SK-N-SH treated with all-trans-retinoic acid at 6 μM for 48 hours (cell line): ENCODE measurements around the gene AP5Z1.

Source experiments
- CSDC2 ChIP-seq: fragments of 250-450 bp; sonication (Bioruptor Pico); IDR thresholded peaks from 2 replicates; pipeline ENCODE4 v1.5.0; 2020; ENCODE audit warnings: mild to moderate bottlenecking, moderate library complexity
- SNAI2 ChIP-seq: fragments of 250-450 bp; sonication (Bioruptor Pico); IDR thresholded peaks from 2 replicates; pipeline ENCODE4 v1.5.0; 2020; ENCODE audit warnings: mild to moderate bottlenecking, moderate library complexity
- TOX ChIP-seq: fragments of 250-450 bp; sonication (Bioruptor Pico); IDR thresholded peaks from 2 replicates; pipeline ENCODE4 v1.8.0; 2021; ENCODE audit warnings: mild to moderate bottlenecking, moderate library complexity, borderline replicate concordance
- ZC3H10 ChIP-seq: fragments of 250-450 bp; sonication (Bioruptor Pico); IDR thresholded peaks from 2 replicates; pipeline ENCODE4 v1.5.1; 2021; ENCODE audit warnings: mild to moderate bottlenecking, moderate library complexity
- ZNF8 ChIP-seq: fragments of 450-650 bp; formaldehyde crosslinking; IDR thresholded peaks from 2 replicates; pipeline ENCODE4 v1.5.0; 2020; ENCODE audit warnings: mild to moderate bottlenecking, moderate library complexity
- TF ChIP-seq, protein P1 (sequence below): fragments of 250-450 bp; sonication (Bioruptor Pico); IDR thresholded peaks from 2 replicates; pipeline ENCODE4 v1.5.1; 2021; ENCODE audit warnings: mild to moderate bottlenecking, moderate library complexity

DNA sequence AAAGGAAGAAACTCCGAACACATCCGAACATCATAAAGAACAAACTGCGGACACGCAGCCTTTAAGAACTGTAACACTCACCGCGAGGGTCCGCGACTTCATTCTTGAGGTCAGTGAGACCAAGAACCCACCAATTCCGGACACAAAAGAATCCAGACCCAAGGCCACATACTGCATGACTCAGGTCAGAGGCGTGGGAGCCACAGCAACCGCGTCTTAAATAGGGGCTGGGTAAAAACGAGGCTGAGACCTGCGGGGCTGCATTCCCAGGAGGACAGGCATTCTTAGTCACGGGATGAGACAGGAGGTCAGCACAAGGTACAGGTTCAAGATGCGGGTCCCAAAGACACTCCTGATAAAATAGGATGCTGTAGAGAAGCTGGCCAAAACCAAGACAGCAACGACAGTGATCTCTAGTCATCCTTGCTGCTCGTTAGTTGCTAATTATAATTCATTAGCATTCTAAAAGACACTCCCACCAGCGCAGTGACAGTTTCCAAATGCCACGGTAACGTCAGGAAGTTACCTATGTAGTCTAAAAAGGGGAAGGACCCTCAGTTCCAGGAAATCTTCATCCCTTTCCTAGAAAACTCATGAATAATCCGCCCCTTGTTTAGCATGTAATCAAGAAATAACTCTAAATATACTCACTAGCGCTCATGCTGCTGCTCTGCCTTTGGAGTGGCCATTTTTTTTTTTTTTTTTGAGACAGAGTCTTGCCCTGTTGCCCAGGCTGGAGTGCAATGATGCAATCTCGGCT is 19.3 kb downstream of the AP5Z1 start:
- TF ChIP-seq CSDC2 (CRISPR knock-in tag) (no peak), ZC3H10 (CRISPR knock-in tag) (no peak), ZNF8 (CRISPR knock-in tag) (no peak), TOX (CRISPR knock-in tag) (no peak), SNAI2 (CRISPR knock-in tag) (no peak)
- TF ChIP-seq, protein P1, sequence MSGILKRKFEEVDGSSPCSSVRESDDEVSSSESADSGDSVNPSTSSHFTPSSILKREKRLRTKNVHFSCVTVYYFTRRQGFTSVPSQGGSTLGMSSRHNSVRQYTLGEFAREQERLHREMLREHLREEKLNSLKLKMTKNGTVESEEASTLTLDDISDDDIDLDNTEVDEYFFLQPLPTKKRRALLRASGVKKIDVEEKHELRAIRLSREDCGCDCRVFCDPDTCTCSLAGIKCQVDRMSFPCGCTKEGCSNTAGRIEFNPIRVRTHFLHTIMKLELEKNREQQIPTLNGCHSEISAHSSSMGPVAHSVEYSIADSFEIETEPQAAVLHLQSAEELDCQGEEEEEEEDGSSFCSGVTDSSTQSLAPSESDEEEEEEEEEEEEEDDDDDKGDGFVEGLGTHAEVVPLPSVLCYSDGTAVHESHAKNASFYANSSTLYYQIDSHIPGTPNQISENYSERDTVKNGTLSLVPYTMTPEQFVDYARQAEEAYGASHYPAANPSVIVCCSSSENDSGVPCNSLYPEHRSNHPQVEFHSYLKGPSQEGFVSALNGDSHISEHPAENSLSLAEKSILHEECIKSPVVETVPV (CRISPR knock-in tag): no peak
